NT2/D1 (cell line): ENCODE data around the gene PLK5.

Experiments used
- DNase-seq: peaks from one replicate; pipeline ENCODE4 v3.0.0-alpha.2; 2011; ENCODE audit warnings: low read depth, low spot score
- H3K27me3 ChIP-seq: 2 replicates; pipeline ENCODE4 v1.6.0; 2011; ENCODE audit warnings: mild to moderate bottlenecking; ENCODE audit not compliant: insufficient read length, insufficient read depth
- H3K36me3 ChIP-seq: 2 replicates; pipeline ENCODE4 v1.6.1; 2011; ENCODE audit warnings: mild to moderate bottlenecking, low read length, mixed read lengths; ENCODE audit not compliant: insufficient read depth, insufficient read length
- H3K4me1 ChIP-seq: 2 replicates; pipeline ENCODE4 v1.5.1; 2011; ENCODE audit not compliant: insufficient read depth, insufficient read length
- H3K4me3 ChIP-seq: 2 replicates; pipeline ENCODE4 v1.5.1; 2011; ENCODE audit warnings: low read depth; ENCODE audit not compliant: insufficient read length
- H3K9ac ChIP-seq: 2 replicates; pipeline ENCODE4 v1.6.0; 2011; ENCODE audit warnings: low read depth; ENCODE audit not compliant: insufficient read length
- H3K9me3 ChIP-seq: 2 replicates; pipeline ENCODE4 v1.5.1; 2011; ENCODE audit warnings: mild to moderate bottlenecking, low read length; ENCODE audit not compliant: insufficient read depth
- SUZ12 ChIP-seq: IDR thresholded peaks from 2 replicates; pipeline ENCODE4 v1.6.1; 2011; ENCODE audit not compliant: insufficient read length, insufficient read depth; ENCODE audit errors: extremely low read depth
- YY1 ChIP-seq: IDR thresholded peaks from 2 replicates; pipeline ENCODE4 v1.6.1; 2011; ENCODE audit not compliant: insufficient read length, insufficient read depth
- ZNF274 ChIP-seq: IDR thresholded peaks from 2 replicates; pipeline ENCODE4 v1.6.1; 2011; ENCODE audit warnings: mild to moderate bottlenecking, low read depth, low read length

Gene PLK5

DNA sequence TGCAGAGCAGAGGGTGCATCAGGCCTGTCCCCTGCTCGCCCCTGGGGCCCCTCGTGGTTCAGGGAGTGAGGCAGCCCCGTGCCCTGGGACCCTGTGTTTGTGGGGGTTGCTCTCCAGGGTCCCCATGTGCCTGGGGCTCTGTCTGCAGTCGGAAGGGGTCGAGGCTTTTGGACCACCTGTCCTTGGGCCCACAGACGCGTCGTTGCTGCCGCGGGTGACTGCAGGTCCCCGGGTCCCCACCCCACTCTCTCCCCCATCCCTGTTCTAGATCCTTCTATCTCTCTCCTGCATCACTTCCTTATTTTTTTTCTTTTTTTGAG, 35.6 kb upstream of the PLK5 start:
- H3K4me1 ChIP-seq = peaks cover 16% of the 10 kb centered on the region

GRCh38 chr19:1489463-1490310, 34.2 kb upstream of the PLK5 start:
- TF ChIP-seq ZNF274 (no peak), SUZ12 (no peak), YY1 (no peak)
- Histone ChIP-seq H3K9me3 (no peaks in the 10 kb centered on the region), H3K27me3 (peaks cover 11% of the 10 kb centered on the region), H3K9ac (peak overlapping the region; percentile 63), H3K4me3 (peak overlapping the region; percentile 61), H3K4me1 (peaks cover 21% of the 10 kb centered on the region), H3K36me3 (no peaks in the 10 kb centered on the region)
- no peak for DNase-seq

More for the DNA sequence above, 35.6 kb upstream of the PLK5 start:
- DNase-seq = no peak
- TF ChIP-seq YY1 (no peak), ZNF274 (no peak), SUZ12 (no peak)
- Histone ChIP-seq H3K27me3 (peaks cover 11% of the 10 kb centered on the region), H3K9me3 (no peaks in the 10 kb centered on the region), H3K4me3 (no peak overlapping the region), H3K9ac (peak overlapping the region; percentile 36), H3K36me3 (no peaks in the 10 kb centered on the region)

DNA sequence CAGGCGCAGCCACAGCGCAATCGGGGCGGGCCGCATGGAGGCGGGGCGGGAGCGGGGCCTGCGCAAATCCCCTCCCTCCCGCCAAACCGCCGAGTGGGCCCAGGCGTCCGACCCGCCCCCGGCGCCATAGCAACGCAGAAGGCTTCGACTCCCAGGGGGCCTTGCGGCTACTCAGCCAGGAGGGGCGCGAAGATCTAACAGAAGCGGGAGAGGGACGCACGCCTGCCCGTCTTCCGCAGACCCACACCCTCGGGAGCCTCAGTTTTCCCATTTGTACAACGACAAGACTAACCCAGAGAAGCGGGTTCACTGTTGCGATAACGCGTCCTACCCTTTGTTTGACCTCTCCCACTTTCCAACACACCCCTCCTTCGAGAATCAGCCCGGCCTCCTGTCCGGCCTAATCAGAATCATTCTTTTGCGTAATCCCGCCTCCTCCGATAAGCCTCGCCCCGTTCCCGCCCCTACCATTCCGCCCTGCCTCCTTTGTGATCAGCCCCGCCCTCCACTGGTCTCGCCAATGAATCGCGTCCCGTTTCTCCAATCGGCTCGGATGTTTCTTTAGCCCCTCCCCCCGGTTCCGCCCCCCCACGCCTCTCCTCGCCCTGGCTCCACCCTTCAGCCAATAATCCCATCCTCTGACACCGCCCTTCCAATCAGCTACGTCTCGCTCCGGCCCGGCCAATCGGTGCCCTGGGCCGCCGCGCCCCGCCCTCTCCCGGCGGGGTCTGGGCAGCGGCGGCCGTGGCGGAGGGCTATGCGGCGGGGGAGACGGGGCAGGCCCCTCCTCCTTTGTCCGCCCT, 33.4 kb upstream of the PLK5 start, which contains the start of gene PCSK4:
TSS of gene PCSK4 (minus strand) at position 40 of the 803 bp plus-strand sequence. CDS start at position 36, 4 bp downstream.
- H3K4me3 ChIP-seq = peak within 1 kb of the TSS; percentile 85
- H3K9me3 ChIP-seq = no peaks in the 10 kb centered on the region
- peak within 1 kb of the TSS; percentile 90 for H3K9ac ChIP-seq
- H3K36me3 ChIP-seq = no peaks in the 10 kb centered on the region
- TF ChIP-seq SUZ12 (no peak), ZNF274 (no peak), YY1 (no peak)
- peak; percentile 97 for DNase-seq
- peaks cover 21% of the 10 kb centered on the region for H3K4me1 ChIP-seq
- H3K27me3 ChIP-seq = peaks cover 11% of the 10 kb centered on the region

GRCh38 chr19:1491114-1491848, 32.6 kb upstream of the PLK5 start, which contains the start of gene REEP6:
Gene REEP6, plus strand, starts transcription at chr19:1491181. Its CDS starts 89 bp downstream, at chr19:1491270.
- H3K9ac ChIP-seq = peak within 1 kb of the TSS; percentile 90

GRCh38 chr19:1491849-1492170, 32.1 kb upstream of the PLK5 start:
- peak overlapping the region; percentile 85 for H3K4me3 ChIP-seq
- TF ChIP-seq SUZ12 = no peak
- TF ChIP-seq YY1 = no peak
- TF ChIP-seq ZNF274 = no peak
- no peaks in the 10 kb centered on the region for H3K9me3 ChIP-seq
- H3K27me3 ChIP-seq = peaks cover 11% of the 10 kb centered on the region
- H3K4me1 ChIP-seq = peaks cover 24% of the 10 kb centered on the region
- no peak for DNase-seq
- H3K9ac ChIP-seq = peak overlapping the region; percentile 90
- H3K36me3 ChIP-seq = no peaks in the 10 kb centered on the region

More at GRCh38 chr19:1491114-1491848, 32.6 kb upstream of the PLK5 start, which contains the start of gene REEP6:
- peaks cover 21% of the 10 kb centered on the region for H3K4me1 ChIP-seq
- TF ChIP-seq ZNF274 = no peak
- no peak for TF ChIP-seq SUZ12
- no peak for TF ChIP-seq YY1
- no peaks in the 10 kb centered on the region for H3K36me3 ChIP-seq
- no peaks in the 10 kb centered on the region for H3K9me3 ChIP-seq
- no peak for DNase-seq
- H3K27me3 ChIP-seq = peaks cover 11% of the 10 kb centered on the region
- H3K4me3 ChIP-seq = peak within 1 kb of the TSS; percentile 85

DNA sequence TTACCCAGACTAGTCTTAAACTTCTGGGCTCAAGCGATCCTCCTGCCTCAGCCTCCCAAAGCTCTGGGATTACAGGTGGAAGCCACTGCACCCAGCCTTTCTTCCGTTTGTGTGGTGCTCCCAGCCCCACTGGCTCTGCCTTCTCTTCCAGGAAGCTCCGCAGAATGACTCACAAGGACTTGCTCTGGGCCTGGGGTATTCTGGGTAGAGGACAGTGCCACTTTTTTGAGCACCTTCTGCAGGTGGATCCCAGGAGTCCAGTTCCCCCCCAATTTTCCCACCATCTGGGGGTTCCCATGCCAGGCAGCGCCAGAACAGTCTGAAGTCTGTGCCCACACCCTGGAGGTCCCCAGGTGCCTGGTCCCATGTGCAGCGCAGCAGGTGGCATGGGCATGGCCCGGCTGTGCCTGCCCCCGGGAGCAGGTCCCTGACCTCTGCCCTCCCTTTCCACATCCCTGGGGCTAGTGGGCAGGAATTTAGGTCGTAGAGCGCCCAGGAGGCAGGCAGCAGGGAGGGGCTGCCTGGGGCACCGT, 31.3 kb upstream of the PLK5 start:
- peak overlapping the region; percentile 56 for H3K9ac ChIP-seq
- no peak for TF ChIP-seq ZNF274
- no peak for TF ChIP-seq YY1
- no peak for TF ChIP-seq SUZ12
- H3K4me1 ChIP-seq = peaks cover 30% of the 10 kb centered on the region
- DNase-seq = no peak
- H3K36me3 ChIP-seq = no peaks in the 10 kb centered on the region
- H3K9me3 ChIP-seq = no peaks in the 10 kb centered on the region
- H3K4me3 ChIP-seq = no peak overlapping the region
- H3K27me3 ChIP-seq = peaks cover 11% of the 10 kb centered on the region
